Frontal cortex (tissue), 4 donors: ENCODE results near the gene CACNA1E. TPM values are rescaled to one million over a fixed set of nuclear protein-coding genes. Genes with fewer than 3 reads are reported as not detected.

Source experiments
- DNase-seq, 2 donors: peaks; one replicate each; pipeline ENCODE4 v3.0.0; 2012; ENCODE audit warnings: low spot score in 2 of 2
- FAIRE-seq: peaks from 2 replicates; lab custom pipeline; 2012; peaks lifted over from hg19 to GRCh38; lab: Jason Lieb, UNC
- total RNA-seq: library from RNA; depleted of rRNA; stranded (reverse); fragments of >200 nt; gene quantifications from one replicate; pipeline ENCODE4 v1.2.3, GENCODE V29; 2014
- donor health status: control.
- donor health status: control.
- donor health status: control.

Gene CACNA1E
- total RNA-seq, 1 donor from 2014 or later, result 64.4 TPM

DNA sequence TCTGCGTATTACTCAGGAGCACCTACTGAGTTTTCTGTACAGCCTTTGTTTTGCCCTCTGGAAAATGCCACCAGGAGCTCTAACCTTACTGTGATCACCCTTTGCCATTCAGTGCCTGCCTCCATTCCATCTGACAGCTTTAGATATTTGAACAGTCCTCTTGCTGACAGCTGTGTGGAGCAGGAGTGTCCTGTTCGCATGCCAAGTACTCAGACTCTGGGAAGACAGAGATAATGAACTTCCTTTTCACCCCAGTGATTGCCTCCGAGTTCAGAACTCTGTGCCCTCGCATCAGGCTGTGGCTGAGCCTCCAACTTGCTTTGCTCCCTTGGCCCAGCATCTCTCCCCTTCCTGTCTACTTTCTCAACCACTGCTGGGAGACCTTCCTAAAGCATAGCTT lies 74.0 kb downstream of the CACNA1E start:
- FAIRE-seq, result no peak
- no peak for DNase-seq

DNA sequence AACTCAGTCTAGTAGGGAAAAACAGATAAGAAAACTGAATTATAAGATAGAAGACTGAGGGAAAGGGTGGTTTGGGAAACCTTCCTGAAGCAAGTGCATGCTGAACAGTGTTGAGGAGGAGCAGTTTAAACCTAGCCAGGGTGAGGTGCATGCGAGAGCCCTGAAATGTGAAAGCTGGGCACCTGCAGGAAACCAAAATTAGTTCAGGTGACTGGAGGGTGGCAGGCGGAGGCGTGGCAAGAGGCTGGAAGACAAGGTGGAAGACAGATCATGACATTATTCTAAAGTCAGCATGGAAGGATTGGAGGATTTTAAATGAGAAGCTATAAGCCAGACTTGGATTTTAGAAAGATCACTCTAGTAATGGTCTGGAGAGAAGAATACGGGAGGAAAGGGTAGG lies 75.1 kb downstream of the CACNA1E start:
- DNase-seq (no peak), FAIRE-seq (no peak)

GRCh38 chr1:181559142-181559541 lies 75.8 kb downstream of the CACNA1E start:
- DNase-seq (no peak), FAIRE-seq (no peak)

GRCh38 chr1:181562395-181562794 lies 79.1 kb downstream of the CACNA1E start:
- FAIRE-seq, result no peak
- no peak for DNase-seq

- FAIRE-seq, result no peak
- DNase-seq, result no peak
Observed at GRCh38 chr1:181568736-181569135, 85.4 kb downstream of the CACNA1E start.

DNA sequence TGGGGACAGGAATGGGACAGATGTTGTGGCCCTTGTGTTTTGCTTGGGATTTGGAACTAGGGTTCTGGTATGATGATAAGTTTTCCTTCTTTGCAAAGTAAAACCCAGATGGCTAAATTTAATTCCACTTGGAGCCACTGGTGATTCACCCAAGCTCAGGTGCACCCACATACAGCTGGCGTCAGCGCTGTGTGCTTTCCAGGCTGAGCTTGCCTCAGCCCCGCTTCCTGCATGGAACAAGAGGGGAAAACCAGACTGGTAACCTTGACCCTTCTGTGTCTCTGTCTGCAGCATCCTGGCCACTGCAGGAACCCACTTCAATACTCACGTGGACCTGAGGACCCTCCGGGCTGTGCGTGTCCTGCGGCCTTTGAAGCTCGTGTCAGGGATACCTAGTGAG lies 94.2 kb downstream of the CACNA1E start:
- FAIRE-seq (no peak), DNase-seq (peak in 1 of 2 donors; percentile 18)

DNA sequence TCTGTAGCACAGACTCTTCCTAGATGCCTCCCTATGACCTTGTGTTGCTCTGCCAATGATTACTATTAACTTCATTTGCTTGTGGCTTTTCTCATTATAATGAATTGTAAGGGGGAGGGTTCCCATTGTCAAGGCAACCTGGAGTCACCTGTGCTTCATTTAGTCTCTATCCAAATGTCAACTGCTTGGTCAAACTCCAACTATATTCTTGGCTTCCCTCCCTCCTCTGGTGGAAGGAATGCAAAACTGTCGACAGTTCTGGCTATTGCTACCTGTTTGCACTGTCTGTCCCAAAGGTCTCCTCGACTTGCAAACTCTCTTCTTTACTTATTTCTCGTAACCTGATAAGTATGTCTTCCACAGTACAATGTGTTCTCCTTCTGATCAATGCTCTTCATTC lies 100.3 kb downstream of the CACNA1E start:
- no peak for FAIRE-seq
- DNase-seq, result no peak

GRCh38 chr1:181587870-181588438 lies 104.6 kb downstream of the CACNA1E start:
- FAIRE-seq, result no peak
- DNase-seq, result no peak

DNA sequence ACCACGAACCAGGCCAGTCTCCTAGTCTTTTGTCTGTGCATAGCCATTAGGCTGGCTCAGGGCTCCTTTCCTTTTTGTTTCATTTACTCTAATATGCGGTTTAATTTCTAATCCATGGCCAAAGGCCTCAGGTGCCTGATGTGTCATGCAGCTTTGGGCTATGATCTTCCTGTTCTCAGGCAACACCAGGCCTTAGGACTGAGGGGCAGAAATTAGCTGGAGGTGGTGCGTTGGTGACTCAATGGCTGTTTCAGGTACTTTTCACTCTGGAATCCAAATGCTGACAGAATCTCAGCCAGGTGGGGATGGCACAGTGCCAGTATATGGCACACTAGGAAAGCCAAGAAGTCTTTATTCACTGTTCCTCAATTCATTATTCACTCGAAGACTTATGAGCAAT lies 105.3 kb downstream of the CACNA1E start:
- DNase-seq (no peak), FAIRE-seq (no peak)

DNA sequence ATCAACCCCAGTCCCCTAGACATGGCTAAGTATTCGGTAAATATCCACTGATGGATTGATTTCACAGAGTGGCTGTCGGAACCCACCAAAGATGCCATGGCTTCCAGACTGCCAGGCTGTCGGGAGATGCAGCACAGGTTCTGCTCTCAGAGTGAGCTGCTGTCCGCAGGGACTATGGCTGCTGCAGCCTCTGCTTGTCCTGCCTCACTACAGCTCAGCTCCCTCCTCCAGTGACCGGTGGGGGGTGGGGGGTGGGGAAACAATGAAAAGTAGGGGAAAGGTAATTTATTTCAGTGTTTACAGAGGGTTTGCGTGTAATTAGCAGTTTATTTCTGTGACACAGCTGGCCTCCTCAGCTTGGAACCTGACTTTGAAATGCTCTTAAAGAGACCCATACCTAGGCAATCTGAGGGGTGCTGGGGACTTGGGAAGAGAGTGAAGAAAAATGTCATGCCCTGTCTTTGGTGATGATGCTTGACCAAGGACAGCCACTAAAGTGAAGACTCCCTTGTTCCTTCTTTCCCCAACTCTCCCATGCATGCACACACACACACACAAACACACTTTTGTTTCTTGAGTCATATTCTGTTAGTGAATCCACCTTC lies 109.0 kb downstream of the CACNA1E start:
- no peak for DNase-seq

DNA sequence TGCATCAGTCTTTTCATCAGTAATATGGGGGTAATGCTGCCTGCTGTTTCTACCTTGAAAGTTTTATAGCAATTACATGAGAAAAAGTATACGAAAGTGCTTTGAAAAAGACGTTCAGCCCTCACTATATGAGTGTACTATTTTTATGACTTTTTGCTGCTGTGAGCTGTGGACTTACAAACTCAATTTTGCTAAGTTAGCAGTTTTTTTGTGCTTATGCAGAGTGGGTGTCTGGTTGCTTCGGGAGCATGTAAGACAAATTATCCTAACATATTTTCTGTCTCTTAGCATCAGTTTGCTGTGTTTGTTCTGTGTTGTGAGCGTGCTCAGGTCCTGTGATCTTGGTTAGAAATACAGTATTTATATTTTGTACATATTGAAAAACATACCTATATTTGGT lies 109.7 kb downstream of the CACNA1E start:
- DNase-seq, result no peak
- no peak for FAIRE-seq

More for the DNA sequence above, 109.0 kb downstream of the CACNA1E start:
- no peak for FAIRE-seq

- FAIRE-seq (no peak), DNase-seq (no peak)
Observed at GRCh38 chr1:181594553-181594952, 111.2 kb downstream of the CACNA1E start.

GRCh38 chr1:181595234-181595633 lies 111.9 kb downstream of the CACNA1E start:
- FAIRE-seq (no peak), DNase-seq (no peak)

GRCh38 chr1:181601186-181601950 lies 118.1 kb downstream of the CACNA1E start:
- FAIRE-seq (no peak), DNase-seq (no peak)

GRCh38 chr1:181603735-181604410 lies 120.6 kb downstream of the CACNA1E start:
- DNase-seq, result no peak
- FAIRE-seq, result no peak

DNA sequence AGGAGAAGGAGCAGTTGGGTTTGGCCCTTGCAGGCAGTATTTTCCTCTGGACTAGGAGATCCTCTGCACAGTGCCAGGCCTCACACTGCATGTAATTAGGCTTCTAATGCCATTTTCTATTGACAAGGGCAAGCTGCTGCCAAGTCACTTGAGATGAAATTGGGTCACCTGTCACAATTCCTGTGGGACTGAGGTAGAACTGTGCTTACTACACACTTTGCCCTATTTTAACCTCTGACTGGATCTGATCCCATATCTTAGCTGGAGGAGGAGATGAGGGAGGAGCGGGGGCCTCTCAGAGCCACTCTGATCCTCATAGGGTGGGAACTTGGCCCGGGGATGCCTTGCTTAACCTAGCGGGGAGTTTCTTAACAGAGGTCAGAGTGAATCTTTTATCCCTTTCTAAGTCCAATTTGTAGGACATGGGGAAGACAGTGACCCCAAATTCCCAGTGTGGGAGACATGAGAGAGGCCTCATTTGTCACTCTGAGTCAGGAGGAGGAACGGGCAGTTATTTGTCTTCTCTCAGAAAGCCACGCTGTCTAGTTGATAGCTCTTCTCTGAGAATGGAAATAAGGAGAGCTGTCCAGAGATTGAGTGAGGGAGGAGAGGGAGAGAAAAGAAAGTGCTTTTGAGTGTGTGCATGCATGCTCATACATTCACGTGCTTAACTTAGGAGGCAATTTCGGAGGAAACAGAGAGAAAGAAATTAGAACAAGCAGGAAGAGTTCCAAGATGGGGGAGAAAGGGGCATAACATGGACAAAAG lies 121.3 kb downstream of the CACNA1E start:
- DNase-seq, result no peak
- no peak for FAIRE-seq

DNA sequence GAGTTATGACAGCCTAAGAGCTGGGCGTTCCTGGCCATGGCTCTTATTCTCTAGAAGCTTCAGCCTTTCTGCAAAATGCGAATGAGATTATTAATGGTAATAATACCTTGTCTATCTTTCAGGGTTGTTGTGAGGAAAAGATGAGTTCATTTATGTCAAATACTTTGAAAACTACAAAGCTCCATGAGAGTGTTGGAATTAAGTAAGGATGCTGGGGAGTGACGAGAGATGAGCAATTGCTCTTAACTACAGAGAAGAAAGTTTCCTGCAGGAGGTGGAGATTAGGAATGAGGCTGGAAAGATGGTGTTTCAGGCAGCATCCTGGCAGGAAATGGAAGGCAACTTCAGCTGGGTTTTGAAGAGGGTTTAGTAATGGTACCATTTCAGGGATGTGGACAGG lies 124.2 kb downstream of the CACNA1E start:
- FAIRE-seq (no peak), DNase-seq (no peak)

DNA sequence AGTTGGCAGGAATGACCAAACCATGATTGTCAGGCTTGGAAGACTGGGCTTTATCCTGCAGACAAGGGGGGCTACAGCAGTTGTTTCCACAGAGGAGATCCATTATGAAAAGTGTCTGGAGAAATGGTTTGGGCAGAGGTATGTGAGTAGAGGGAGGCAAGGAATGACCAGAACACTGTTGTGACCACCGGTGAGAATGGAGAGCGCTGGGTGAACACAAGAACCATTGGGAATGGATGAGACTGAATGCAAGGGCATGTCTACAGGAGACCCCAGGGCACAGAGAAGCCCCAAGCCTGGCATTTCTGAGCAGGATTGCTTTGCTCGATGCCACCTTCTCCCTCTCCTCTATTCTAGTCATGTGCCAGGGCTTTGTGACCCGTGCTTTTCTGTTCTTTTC lies 125.1 kb downstream of the CACNA1E start:
- DNase-seq (no peak), FAIRE-seq (no peak)

- no peak for DNase-seq
- FAIRE-seq, result no peak
Observed at GRCh38 chr1:181608948-181609347, 125.6 kb downstream of the CACNA1E start.

GRCh38 chr1:181612100-181612499 lies 128.8 kb downstream of the CACNA1E start:
- DNase-seq (no peak), FAIRE-seq (no peak)
